SJCRH30 (cell line): ENCODE results near the gene KRT79. TPM values are rescaled to one million over a fixed set of nuclear protein-coding genes. Genes with fewer than 3 reads are reported as not detected.

Experiments used
- DNase-seq, 2 experiments: peaks; one replicate each; pipeline ENCODE4 v3.0.0-alpha.2; 2015 to 2020
- H3K27ac ChIP-seq: fragments of 250-450 bp; sonication (Bioruptor Pico); 2 replicates; pipeline ENCODE4 v1.5.1; 2020; ENCODE audit warnings: mild to moderate bottlenecking, moderate library complexity
- H3K27me3 ChIP-seq: fragments of 250-450 bp; sonication (Bioruptor Pico); 2 replicates; pipeline ENCODE4 v1.5.1; 2020; ENCODE audit warnings: mild to moderate bottlenecking, moderate library complexity
- H3K36me3 ChIP-seq: fragments of 250-450 bp; sonication (Bioruptor Pico); 2 replicates; pipeline ENCODE4 v1.5.1; 2020; ENCODE audit warnings: mild to moderate bottlenecking, moderate library complexity
- H3K4me1 ChIP-seq: fragments of 250-450 bp; sonication (Bioruptor Pico); 2 replicates; pipeline ENCODE4 v1.5.1; 2020; ENCODE audit warnings: mild to moderate bottlenecking, moderate library complexity
- H3K4me3 ChIP-seq: fragments of 250-450 bp; sonication (Bioruptor Pico); 2 replicates; pipeline ENCODE4 v1.5.1; 2020; ENCODE audit warnings: mild to moderate bottlenecking, moderate library complexity
- H3K9me3 ChIP-seq: fragments of 250-450 bp; sonication (Bioruptor Pico); replicated peaks from 2 replicates; pipeline ENCODE4 v1.5.1; 2020; ENCODE audit warnings: mild to moderate bottlenecking, moderate library complexity
- total RNA-seq: library from RNA; depleted of rRNA; stranded (reverse); fragments of >200 nt; shearing (Covaris generic); gene quantifications from 2 replicates; pipeline ENCODE4 v1.2.3, GENCODE V29; 2014

Gene KRT79
- total RNA-seq, 1 experiment from 2014 or later = not detected

DNA sequence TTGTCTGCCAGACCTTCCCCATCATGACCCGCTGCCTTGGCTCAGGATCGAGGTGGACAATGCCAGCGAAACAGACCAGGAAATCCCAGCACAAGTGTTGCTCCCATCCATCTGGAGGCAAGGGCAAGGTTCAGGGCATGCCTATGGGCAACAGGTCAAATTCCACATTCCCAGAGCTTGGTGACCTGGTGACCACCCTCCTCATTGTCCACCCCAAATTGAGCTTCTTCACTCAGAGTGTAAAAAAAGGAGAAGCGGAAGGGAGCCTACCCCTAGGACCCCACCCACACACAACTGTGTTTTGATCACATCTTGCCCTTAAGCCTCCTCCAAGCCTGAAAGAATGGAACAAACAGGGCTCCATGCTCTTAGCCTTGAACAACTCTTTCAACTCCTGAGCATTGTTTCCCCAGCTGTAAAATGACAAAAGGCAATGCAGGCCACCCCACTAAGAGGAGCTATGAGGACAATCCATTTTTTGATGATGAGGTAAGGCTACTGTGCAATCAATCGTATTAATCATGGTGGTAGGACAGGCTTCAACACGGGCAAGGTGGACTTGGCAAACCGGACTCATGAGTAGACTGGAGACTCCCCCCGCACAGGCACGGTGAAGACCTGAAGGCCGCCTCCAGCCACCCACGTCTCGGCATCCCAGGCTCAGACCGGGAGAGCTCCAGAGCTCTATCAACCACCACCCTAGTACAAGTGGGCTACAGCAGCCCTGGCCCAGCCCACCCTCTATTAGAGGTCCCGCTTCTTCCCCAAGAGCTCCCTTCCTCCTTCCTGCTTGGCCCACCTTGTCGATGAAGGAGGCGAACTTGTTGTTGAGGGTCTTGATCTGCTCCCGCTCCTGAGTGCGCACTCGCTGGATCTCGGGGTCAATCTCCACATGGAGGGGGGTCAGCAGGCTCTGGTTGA is 866 bp downstream of the KRT79 start:
- no peaks in the 10 kb centered on the region for H3K9me3 ChIP-seq
- H3K4me1 ChIP-seq = no peaks in the 10 kb centered on the region
- no peaks in the 10 kb centered on the region; the same call in 1 of the 2 replicates for H3K27me3 ChIP-seq
- H3K4me3 ChIP-seq = no peak overlapping the region
- H3K36me3 ChIP-seq = no peaks in the 10 kb centered on the region
- H3K27ac ChIP-seq = no peak overlapping the region
- no peak for DNase-seq

DNA sequence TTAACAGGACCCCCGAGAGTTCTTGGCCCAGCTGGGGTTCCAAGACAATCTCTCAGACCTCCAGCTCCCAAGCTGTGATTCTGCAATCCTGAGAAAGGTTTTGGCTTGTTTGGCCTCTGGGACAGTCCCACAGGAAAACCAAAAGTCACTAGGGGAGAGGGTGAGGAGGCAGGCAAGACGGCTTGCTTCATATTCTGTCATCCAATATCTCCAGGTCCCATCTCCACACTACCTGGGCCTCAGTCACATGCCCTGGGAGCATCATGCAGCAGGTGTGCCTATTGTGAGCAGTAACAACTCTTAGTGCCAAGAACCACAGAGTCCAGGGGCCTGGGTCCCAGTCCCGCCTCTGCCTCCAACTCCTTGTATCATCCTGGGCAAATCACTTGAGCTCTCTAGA is 1.7 kb downstream of the KRT79 start:
- H3K4me3 ChIP-seq = no peak overlapping the region

DNA sequence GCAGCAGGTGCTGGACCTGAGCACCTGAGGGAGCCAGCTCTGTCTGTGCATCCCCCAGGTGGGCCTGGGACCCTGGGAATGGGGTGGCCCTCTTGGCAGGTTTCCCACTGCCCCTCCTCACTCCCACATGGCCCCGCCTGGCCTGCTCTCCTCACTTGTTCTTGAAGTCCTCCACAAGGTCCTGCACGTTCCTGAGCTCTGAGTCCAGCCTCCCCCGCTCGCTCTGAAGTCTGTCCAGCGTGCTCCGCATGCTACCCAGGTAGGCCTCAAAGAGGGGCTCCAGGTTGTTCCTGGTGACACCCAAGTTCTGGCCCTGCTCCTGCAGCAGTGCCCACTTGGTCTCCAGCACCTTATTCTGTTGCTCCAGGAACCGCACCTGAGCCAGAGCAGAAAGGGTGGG is 2.9 kb downstream of the KRT79 start:
- Histone ChIP-seq H3K4me1 (no peaks in the 10 kb centered on the region), H3K4me3 (no peak overlapping the region), H3K36me3 (no peaks in the 10 kb centered on the region), H3K27ac (no peak overlapping the region), H3K9me3 (no peaks in the 10 kb centered on the region), H3K27me3 (no peaks in the 10 kb centered on the region)
- DNase-seq = no peak

More for the DNA sequence above, 1.7 kb downstream of the KRT79 start:
- DNase-seq = no peak
- Histone ChIP-seq H3K9me3 (no peaks in the 10 kb centered on the region), H3K27ac (no peak overlapping the region), H3K36me3 (no peaks in the 10 kb centered on the region), H3K4me1 (no peaks in the 10 kb centered on the region), H3K27me3 (no peaks in the 10 kb centered on the region; the same call in 1 of the 2 replicates)

DNA sequence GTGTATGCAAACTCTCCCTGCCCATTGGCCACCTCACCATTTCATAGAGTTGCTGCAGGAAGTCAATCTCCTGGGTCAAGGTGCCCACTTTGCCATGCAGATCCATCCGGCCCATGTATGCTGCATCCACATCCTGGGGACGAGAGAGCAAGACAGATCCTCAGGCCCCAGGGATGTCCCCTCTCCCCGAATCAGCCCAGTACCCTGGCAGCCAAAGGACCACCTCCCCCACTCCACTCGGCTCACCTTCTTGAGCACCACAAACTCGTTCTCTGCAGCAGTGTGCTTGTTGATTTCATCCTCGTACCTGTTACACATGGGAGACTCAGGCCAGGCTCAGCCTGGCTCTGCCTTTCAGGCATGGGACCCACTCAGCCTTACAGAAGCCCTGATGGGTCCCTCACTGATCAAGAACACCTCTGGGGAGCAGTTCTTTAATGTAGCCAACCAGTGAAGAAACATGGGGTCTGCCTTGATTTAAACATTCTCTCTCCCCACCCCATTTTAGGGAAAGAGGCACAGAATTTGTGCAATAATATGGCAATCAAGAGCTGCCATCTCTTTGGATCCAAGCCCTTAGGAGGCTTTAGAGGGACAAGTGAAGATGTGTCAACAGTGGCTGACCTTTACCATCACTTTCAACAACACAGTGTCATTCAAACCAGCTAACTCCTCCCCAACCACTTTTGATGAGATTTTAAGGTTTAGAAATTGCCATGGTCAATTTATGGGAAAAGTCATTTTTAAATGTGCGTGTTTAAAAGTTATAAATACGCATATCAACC is 3.9 kb downstream of the KRT79 start:
- Histone ChIP-seq H3K9me3 (no peaks in the 10 kb centered on the region), H3K36me3 (no peaks in the 10 kb centered on the region), H3K27me3 (no peaks in the 10 kb centered on the region), H3K27ac (no peak overlapping the region), H3K4me1 (no peaks in the 10 kb centered on the region), H3K4me3 (no peak overlapping the region)
- DNase-seq = no peak

DNA sequence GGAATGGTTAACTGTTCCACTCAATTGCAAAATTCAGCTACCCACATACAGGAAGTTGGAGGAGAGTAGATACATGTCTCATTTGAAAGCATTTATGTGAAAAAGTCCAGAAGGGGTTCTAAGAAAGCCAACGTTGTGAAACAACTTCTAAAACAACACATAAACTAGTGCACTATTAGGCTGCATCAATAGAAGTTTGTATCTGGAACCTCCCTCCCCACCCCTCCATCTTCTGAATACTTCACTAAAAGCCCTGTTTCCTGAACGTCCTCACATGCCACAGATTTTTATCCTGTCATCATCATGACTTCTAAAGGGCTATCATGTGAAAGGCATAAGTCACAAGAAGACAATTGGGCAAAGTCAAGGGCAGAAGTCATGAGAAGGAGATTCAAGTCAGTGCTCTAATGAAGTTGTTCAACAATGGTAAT is 5.5 kb downstream of the KRT79 start:
- Histone ChIP-seq H3K4me3 (no peak overlapping the region), H3K9me3 (no peaks in the 10 kb centered on the region), H3K27ac (no peak overlapping the region), H3K36me3 (no peaks in the 10 kb centered on the region), H3K4me1 (no peaks in the 10 kb centered on the region), H3K27me3 (no peaks in the 10 kb centered on the region)
- DNase-seq = no peak

DNA sequence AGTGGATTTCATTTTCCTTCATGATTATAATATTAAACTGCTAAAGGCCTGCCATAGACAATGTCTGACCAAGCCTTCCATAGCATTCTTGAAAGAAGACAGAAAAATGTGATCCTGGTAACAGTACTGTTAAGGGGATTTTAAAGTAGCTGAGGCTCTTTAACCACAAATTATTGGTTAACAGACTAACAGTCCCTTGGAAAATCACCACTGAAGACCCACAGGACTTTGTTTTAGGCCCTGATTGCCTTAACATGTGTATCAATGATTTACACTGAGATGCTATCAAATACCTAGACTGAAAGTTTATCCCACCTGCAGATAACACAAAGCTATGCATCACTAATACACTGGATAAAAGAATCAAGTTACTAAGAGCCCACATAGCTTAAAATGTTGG is 6.0 kb downstream of the KRT79 start:
- H3K36me3 ChIP-seq = no peaks in the 10 kb centered on the region
- H3K4me3 ChIP-seq = no peak overlapping the region

DNA sequence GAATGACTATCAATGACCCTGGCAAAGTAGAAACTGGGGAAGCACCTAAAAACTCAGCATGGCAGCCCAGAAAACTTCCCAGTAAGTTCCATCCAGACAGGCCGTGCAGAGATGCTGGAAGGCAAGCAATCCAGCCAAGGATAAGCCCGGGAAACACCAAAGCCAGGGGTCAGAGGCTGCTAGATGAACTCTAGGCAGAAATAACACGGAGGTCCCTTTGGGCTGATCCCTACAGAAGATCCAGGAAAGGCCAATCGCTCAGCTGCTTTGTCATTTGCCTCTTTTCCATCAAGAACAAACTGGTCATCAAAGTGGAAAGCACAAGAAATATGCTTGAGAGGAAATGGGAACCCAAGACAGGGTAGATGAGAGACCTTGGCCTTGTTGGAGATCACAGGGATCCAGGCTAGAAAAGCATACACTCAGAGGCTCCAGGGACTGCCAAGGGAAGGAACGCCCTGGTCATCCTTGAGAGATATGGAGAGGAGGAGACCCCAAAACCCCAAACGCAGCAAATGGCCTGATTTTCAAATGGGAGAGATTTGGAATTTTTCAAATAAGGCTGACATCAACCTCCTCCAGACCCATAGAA is 6.5 kb downstream of the KRT79 start:
- no peak overlapping the region for H3K4me3 ChIP-seq
- 0 out of 2 replicates have a peak, but pooled peaks cover 5% of the 10 kb centered on the region for H3K27me3 ChIP-seq
- no peak overlapping the region for H3K27ac ChIP-seq
- DNase-seq = no peak
- no peaks in the 10 kb centered on the region for H3K36me3 ChIP-seq
- no peaks in the 10 kb centered on the region for H3K4me1 ChIP-seq
- no peaks in the 10 kb centered on the region for H3K9me3 ChIP-seq

More for the DNA sequence above, 6.0 kb downstream of the KRT79 start:
- Histone ChIP-seq H3K9me3 (no peaks in the 10 kb centered on the region), H3K27me3 (0 out of 2 replicates have a peak, but pooled peaks cover under 1% of the 10 kb centered on the region), H3K27ac (no peak overlapping the region), H3K4me1 (no peaks in the 10 kb centered on the region)
- no peak for DNase-seq

DNA sequence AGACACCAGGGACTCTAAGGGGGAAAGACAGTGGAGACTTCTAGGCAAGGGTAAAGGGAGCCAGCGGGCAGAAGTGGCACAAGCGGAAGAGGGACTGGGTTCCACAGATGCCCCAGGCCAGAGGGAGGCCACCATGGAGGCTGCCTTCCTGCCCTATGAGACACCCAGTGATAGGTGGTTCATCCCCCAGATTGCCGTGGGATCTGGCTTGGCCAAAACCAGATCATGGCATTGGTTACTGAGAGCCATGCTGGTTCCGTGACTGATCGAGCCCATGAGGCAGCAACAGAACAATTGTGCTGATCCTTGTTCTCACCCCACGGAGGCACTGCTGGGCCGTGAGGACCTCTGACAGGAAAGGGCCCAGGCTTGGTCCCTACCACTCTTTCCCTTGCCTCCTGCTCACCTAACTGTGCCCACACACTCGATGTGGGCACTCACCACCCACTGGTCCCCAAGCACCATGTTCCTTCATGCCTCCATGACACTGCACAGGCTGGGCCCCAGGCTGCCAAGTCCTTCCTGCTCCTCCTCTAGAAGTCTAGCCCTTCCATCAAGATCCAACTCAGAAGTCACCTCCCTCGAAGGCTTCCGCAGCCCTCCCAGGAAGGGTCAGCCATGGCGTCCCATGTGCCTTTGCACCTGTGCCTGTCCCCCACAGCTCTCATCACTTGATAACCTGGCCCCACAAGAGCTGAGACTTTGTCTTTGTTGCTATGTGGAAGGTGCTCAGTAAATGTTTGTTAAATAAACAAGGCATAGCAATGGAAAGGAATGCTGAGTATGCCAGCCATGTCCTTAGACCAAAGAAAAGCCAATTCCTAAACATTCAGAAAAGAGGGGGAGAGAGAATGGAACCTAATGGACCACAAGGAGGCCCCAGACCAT is 7.3 kb downstream of the KRT79 start:
- Histone ChIP-seq H3K9me3 (no peaks in the 10 kb centered on the region), H3K4me3 (no peak overlapping the region), H3K27ac (no peak overlapping the region), H3K4me1 (no peaks in the 10 kb centered on the region), H3K27me3 (0 out of 2 replicates have a peak, but pooled peaks cover 5% of the 10 kb centered on the region), H3K36me3 (no peaks in the 10 kb centered on the region)
- DNase-seq = no peak

DNA sequence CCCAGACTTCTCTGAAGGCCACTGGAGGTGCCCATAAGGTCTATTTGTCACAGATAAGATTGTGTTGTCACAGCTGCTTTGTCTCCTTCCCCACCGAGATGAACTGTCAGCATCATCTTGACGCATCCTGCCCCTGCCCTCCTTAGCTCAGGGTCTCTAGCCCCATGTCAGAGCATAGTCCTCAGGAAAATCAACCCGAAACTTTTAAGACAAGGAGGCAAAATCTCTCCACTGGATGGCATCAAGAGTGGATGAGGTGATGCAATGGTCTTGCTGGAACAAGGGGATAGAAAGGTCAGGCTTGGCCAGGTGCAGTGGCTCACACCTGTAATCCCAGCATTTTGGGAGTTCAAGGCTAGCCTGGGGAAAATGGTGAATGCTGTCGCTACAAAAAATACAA is 8.2 kb downstream of the KRT79 start:
- H3K36me3 ChIP-seq = no peaks in the 10 kb centered on the region
- H3K27ac ChIP-seq = no peak overlapping the region
- H3K4me3 ChIP-seq = no peak overlapping the region
- H3K27me3 ChIP-seq = peaks cover 7% of the 10 kb centered on the region; the same call in 1 of the 2 replicates
- DNase-seq = no peak
- no peaks in the 10 kb centered on the region for H3K9me3 ChIP-seq
- no peaks in the 10 kb centered on the region for H3K4me1 ChIP-seq

DNA sequence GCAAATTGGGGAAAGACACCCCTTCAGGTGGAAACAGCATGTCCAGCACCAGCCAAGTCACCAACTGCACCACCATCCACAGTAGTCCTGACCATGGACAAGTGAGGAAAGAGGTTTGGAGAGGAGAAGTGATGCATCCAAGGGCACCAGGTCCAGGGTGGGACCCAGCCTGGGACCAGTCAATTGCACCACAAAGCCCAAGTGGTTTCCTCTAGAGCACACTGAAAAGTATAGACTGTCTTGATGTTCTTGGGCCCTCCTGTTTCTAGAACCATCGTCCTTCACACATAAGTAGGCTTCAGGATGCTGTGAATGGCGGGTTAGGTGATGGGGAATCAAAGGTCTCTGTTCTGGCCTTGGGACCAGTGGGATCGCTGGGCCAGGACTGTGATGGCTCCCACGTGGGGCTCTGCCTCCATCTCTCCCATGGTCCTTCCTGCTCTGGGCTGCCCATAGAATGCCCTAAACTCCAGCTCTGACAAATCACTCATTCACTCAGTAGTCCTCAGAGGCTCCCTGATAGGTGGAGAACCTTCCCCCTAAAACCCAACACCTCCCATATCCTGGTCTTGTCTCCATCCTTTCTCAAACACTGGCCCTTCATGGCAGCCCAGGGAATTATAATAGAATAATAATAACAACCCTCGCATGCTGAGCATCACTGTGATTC is 9.2 kb downstream of the KRT79 start:
- Histone ChIP-seq H3K4me3 (no peak overlapping the region), H3K36me3 (no peaks in the 10 kb centered on the region), H3K9me3 (no peaks in the 10 kb centered on the region), H3K27me3 (peaks cover 14% of the 10 kb centered on the region; the same call in 1 of the 2 replicates), H3K27ac (no peak overlapping the region), H3K4me1 (no peaks in the 10 kb centered on the region)
- no peak for DNase-seq

DNA sequence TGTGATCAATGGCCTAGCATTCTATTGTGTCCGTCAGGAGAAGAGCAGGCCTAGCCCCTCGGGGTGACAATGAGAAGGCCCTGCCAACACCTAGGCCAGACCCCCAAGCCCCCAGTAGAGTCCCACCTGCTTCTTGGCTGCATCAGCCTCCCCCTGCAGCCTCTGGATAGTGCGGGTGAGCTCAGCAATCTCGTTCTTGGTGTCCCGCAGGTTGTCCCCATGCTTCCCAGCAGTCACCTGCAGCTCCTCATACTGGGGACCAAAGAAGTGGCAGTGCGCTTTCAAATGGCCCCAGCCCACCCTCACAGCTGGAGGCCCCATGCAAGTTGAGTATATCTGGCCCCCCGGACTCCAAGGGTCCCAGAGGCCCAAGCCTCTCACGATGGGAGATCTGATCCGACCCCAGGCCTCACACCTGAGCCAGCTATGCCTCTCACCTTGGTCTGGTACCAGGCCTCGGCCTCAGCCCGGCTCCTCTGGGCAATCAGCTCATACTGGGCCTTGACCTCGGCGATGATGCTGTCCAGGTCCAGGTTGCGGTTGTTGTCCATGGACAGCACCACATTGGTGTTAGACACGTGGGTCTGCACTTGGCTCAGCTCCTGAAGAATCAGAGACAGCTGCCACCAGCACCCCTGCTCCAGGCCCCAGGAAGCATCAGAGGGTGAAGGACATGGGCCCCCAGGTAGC is 10.2 kb downstream of the KRT79 start:
- Histone ChIP-seq H3K36me3 (no peaks in the 10 kb centered on the region), H3K27me3 (peaks cover 14% of the 10 kb centered on the region; the same call in 1 of the 2 replicates), H3K27ac (no peak overlapping the region)

DNA sequence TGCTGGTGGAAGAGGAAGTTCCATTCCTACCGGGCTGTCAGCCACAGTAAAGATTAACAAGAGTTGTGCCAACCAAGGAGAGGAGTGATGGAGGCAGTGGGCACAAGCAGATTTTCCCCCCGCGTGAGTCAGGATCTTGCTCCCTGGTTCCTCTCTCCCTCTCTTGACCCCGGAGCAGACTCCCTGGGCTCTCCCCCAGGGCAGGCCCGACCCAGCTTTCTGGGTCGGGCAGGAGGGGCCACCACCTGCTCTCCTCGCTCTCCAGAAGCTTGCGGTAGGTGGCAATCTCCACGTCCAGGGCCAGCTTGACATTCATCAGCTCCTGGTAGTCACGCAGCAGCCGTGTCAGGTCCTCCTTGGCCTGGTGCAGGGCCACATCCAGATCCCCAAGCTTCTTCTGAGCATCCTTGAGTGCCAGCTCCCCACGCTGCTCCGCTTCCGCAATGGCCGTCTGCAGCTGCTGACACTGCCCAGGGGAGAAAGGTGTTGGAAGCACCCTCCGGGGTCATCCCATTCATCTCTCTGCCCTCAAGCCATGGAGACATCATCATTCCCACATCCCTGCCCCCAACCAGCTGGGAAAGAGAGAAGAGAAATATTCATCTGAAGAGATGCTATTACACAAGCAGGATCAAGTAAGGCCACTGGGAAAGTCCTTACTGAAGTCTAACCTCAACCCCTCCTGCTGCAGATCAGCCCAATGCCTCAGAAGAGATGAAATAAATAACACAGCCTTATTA is 11.2 kb downstream of the KRT79 start:
- Histone ChIP-seq H3K36me3 (no peaks in the 10 kb centered on the region), H3K9me3 (no peaks in the 10 kb centered on the region), H3K27ac (no peak overlapping the region), H3K4me1 (peaks cover 4% of the 10 kb centered on the region; the same call in 1 of the 2 replicates), H3K4me3 (no peak overlapping the region), H3K27me3 (peaks cover 14% of the 10 kb centered on the region; the same call in 1 of the 2 replicates)
- no peak for DNase-seq

More for the DNA sequence above, 10.2 kb downstream of the KRT79 start:
- Histone ChIP-seq H3K4me1 (no peaks in the 10 kb centered on the region; the same call in 1 of the 2 replicates), H3K9me3 (no peaks in the 10 kb centered on the region), H3K4me3 (no peak overlapping the region)
- DNase-seq = no peak
